Activated T-cell treated with anti-CD3 and anti-CD28 coated beads, Interleukin-2, amount 50 U/mL, for 1 hour (primary cell): ENCODE measurements around the gene RNF39.

Experiments used
- DNase-seq: peaks from one replicate; pipeline ENCODE4 v3.0.0-alpha.2; 2020

The RNF39 gene

GRCh38 chr6:30093951-30094661, 18.5 kb upstream of the RNF39 start:
- no peak for DNase-seq

- no peak for DNase-seq
Measured at GRCh38 chr6:30092852-30093543, 17.4 kb upstream of the RNF39 start.

- DNase-seq, result no peak
Measured at GRCh38 chr6:30091577-30092381, 16.2 kb upstream of the RNF39 start.

- DNase-seq, result no peak
Measured at GRCh38 chr6:30087876-30088275, 12.3 kb upstream of the RNF39 start.

- no peak for DNase-seq
Measured at GRCh38 chr6:30077218-30077617, 1.6 kb upstream of the RNF39 start.

GRCh38 chr6:30075790-30076732, 492 bp upstream of the RNF39 start:
- no peak for DNase-seq

- DNase-seq, result no peak
Measured at GRCh38 chr6:30074331-30075093, 1.1 kb downstream of the RNF39 start.

GRCh38 chr6:30073489-30074235, 1.9 kb downstream of the RNF39 start:
- DNase-seq, result no peak

GRCh38 chr6:30071858-30072257, 3.7 kb downstream of the RNF39 start:
- no peak for DNase-seq

GRCh38 chr6:30071081-30071818, 4.3 kb downstream of the RNF39 start:
- DNase-seq, result peak; percentile 40

- no peak for DNase-seq
Measured at GRCh38 chr6:30067460-30068139, 8.0 kb downstream of the RNF39 start.

- DNase-seq, result peak; percentile 96
Measured at GRCh38 chr6:30066577-30067459, 8.8 kb downstream of the RNF39 start, which contains the start of gene PPP1R11. PPP1R11 (plus strand) TSS chr6:30067198; CDS start chr6:30067411, 213 bp downstream.

GRCh38 chr6:30066082-30066481, 9.5 kb downstream of the RNF39 start:
- no peak for DNase-seq

- DNase-seq, result no peak
Measured at GRCh38 chr6:30063315-30063714, 12.3 kb downstream of the RNF39 start.

GRCh38 chr6:30062471-30063178, 12.9 kb downstream of the RNF39 start:
- DNase-seq, result no peak

GRCh38 chr6:30061858-30062458, 13.6 kb downstream of the RNF39 start:
- no peak for DNase-seq
